ENCODE data around the gene OR2H1. TPM values are rescaled to one million over a fixed set of nuclear protein-coding genes. Genes with fewer than 3 reads are reported as not detected.

The OR2H1 gene
- total and polyA plus RNA-seq, 10 donors = not detected

DNA sequence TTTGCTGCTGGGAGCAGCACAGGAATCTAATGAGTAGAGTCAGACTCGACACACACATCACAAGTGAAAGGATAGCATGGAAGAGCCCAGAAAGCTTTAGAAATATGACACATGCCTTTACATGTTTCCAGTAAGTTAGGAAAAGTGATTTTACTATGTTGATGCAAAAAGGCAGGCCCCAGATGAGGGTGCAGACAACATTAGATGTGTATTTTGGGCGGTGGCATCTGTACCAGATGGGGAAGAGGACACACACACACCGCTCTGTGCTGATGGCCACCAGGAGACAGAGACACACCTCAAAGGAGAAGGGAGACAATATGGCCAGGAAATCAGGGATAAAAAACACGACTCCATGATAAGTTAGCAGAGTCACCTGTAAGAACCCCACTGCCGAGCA, 30.2 kb downstream of the OR2H1 start:
- no peak overlapping the region for H3K27ac ChIP-seq
- no peak for DNase-seq
- H3K4me3 ChIP-seq = no peak overlapping the region
- no peaks in the 10 kb centered on the region for H3K4me1 ChIP-seq
- TF ChIP-seq POLR2A (IDR thresholded peaks at IDR 0.05) = no peak
- TF ChIP-seq CTCF (IDR thresholded peaks at IDR 0.05 in 8 of 11, conservative IDR thresholded peaks at IDR 0.05 in 3 of 11) = no peak
- no peak for TF ChIP-seq POLR2AphosphoS5 (IDR thresholded peaks at IDR 0.05)
- H3K36me3 ChIP-seq = no peaks in the 10 kb centered on the region
- intact Hi-C loops (cut with DNase I; ENCODE audit: low total_unique reads) = no loop called here
- 72 to 91% (median 81%) methylated on average over 5 of the region's 5 CpGs for WGBS, 5 donors
- peaks cover 0 to 5% (median 0%) of the 10 kb centered on the region in 8 donors for H3K9me3 ChIP-seq
- H3K27me3 ChIP-seq (replicated peaks in 1 of 7) = peaks cover 0 to 22% (median 0%) of the 10 kb centered on the region in 7 donors

- DNase-seq = no peak
- Histone ChIP-seq H3K4me1 (no peaks in the 10 kb centered on the region), H3K36me3 (no peaks in the 10 kb centered on the region), H3K9me3 (no peaks in the 10 kb centered on the region), H3K4me3 (no peak within 1 kb of the TSS), H3K27me3 (replicated peaks in 1 of 7) (peaks cover 0 to 24% (median 0%) of the 10 kb centered on the region in 7 donors), H3K27ac (no peak within 1 kb of the TSS)
- no peak for TF ChIP-seq POLR2AphosphoS5 (IDR thresholded peaks at IDR 0.05)
- TF ChIP-seq POLR2A (IDR thresholded peaks at IDR 0.05) = no peak
- TF ChIP-seq CTCF (IDR thresholded peaks at IDR 0.05 in 8 of 11, conservative IDR thresholded peaks at IDR 0.05 in 3 of 11) = no peak
- WGBS, 5 donors = 82 to 100% (median 98%) methylated on average over 2 of the region's 2 CpGs
- intact Hi-C loops (cut with DNase I; ENCODE audit: low total_unique reads) = no loop called here
Measured at GRCh38 chr6:29487660-29488059, 30.7 kb downstream of the OR2H1 start, which contains the start of gene MAS1L. Gene MAS1L (minus strand): TSS chr6:29487956. CDS start chr6:29487902, 54 bp downstream.

DNA sequence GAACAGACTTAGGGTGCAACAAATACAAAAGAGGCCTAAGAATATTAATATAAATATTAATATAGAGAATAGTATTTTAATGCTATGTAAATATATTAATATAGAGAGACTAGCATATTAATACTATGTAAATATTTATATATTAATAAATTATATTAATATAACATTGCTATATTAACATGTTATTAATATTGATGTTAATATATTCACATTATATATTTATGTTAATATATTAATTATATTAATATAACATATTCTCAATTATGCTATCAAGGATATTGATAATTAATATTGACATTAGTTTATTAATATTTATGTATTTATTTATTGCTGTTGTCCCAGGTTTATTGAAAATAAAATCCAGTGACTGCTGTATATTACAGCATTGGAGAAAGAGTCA, 31.9 kb downstream of the OR2H1 start:
- TF ChIP-seq CTCF (IDR thresholded peaks at IDR 0.05 in 8 of 11, conservative IDR thresholded peaks at IDR 0.05 in 3 of 11) = no peak
- no peak for TF ChIP-seq POLR2AphosphoS5 (IDR thresholded peaks at IDR 0.05)
- no peak for TF ChIP-seq POLR2A (IDR thresholded peaks at IDR 0.05)

GRCh38 chr6:29489286-29489685, 32.3 kb downstream of the OR2H1 start:
- Histone ChIP-seq H3K27me3 (replicated peaks in 1 of 7) (peaks cover 0 to 24% (median 0%) of the 10 kb centered on the region in 7 donors), H3K4me3 (no peak overlapping the region), H3K9me3 (no peaks in the 10 kb centered on the region), H3K4me1 (no peaks in the 10 kb centered on the region), H3K27ac (no peak overlapping the region), H3K36me3 (no peaks in the 10 kb centered on the region)
- DNase-seq = no peak
- intact Hi-C loops (cut with DNase I; ENCODE audit: low total_unique reads) = no loop called here
- TF ChIP-seq POLR2AphosphoS5 (IDR thresholded peaks at IDR 0.05) = no peak
- no peak for TF ChIP-seq POLR2A (IDR thresholded peaks at IDR 0.05)
- TF ChIP-seq CTCF (IDR thresholded peaks at IDR 0.05 in 8 of 11, conservative IDR thresholded peaks at IDR 0.05 in 3 of 11) = no peak
- 91 to 98% (median 94%) methylated on average over 8 of the region's 8 CpGs for WGBS, 5 donors

More for the DNA sequence above, 31.9 kb downstream of the OR2H1 start:
- Histone ChIP-seq H3K4me1 (no peaks in the 10 kb centered on the region), H3K27me3 (replicated peaks in 1 of 7) (peaks cover 0 to 24% (median 0%) of the 10 kb centered on the region in 7 donors), H3K27ac (no peak overlapping the region), H3K9me3 (no peaks in the 10 kb centered on the region), H3K36me3 (no peaks in the 10 kb centered on the region), H3K4me3 (no peak overlapping the region)
- no peak for DNase-seq
- intact Hi-C loops (cut with DNase I; ENCODE audit: low total_unique reads) = no loop called here

Data from spleen (tissue), 11 donors.